SU-DHL-6 (cell line): ENCODE results near the gene CD300A.

Experiments
- EZH2phosphoT487 ChIP-seq: fragments of 200-600 bp; sonication (generic), shearing (Covaris generic); conservative IDR thresholded peaks from 2 replicates; pipeline ENCODE4 v1.6.1; 2018; ENCODE audit warnings: mild to moderate bottlenecking, antibody characterized with exemption, low read length, moderate library complexity, mixed read lengths
- TF ChIP-seq, protein P1 (sequence below): fragments of 200-600 bp; sonication (generic); IDR thresholded peaks from one replicate; pipeline ENCODE4 v1.5.1; 2017; ENCODE audit warnings: antibody characterized with exemption, mild to moderate bottlenecking, low read length, moderate library complexity; ENCODE audit not compliant: insufficient read depth, poor library complexity, severe bottlenecking

DNA sequence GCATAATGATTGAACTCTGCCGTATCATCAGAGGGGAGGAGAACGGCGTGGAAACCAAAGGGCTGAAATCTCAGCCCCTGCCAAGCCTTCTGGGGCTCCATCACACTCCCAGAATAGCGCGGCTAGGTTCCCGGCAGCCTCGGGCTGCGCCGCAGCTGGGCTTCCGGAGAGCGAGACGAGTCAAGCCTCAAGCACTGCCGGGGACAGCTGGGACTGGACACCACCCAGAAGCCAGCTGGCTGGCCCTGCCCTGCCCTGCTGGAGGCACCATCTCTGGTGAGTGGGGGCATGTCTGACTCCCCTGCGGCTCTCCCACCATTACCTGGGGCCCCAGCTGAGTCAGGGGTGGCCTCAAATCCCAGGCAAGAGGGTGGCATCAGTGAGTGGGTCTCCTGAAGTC is 41.8 kb upstream of the CD300A start:
- TF ChIP-seq, protein P1, sequence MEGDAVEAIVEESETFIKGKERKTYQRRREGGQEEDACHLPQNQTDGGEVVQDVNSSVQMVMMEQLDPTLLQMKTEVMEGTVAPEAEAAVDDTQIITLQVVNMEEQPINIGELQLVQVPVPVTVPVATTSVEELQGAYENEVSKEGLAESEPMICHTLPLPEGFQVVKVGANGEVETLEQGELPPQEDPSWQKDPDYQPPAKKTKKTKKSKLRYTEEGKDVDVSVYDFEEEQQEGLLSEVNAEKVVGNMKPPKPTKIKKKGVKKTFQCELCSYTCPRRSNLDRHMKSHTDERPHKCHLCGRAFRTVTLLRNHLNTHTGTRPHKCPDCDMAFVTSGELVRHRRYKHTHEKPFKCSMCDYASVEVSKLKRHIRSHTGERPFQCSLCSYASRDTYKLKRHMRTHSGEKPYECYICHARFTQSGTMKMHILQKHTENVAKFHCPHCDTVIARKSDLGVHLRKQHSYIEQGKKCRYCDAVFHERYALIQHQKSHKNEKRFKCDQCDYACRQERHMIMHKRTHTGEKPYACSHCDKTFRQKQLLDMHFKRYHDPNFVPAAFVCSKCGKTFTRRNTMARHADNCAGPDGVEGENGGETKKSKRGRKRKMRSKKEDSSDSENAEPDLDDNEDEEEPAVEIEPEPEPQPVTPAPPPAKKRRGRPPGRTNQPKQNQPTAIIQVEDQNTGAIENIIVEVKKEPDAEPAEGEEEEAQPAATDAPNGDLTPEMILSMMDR = no peak
- no peak for TF ChIP-seq EZH2phosphoT487
